Measurements from ENCODE around the gene SLC1A2. TPM values are rescaled to one million over a fixed set of nuclear protein-coding genes. Genes with fewer than 3 reads are reported as not detected.

SLC1A2 gene
- total and polyA plus RNA-seq, 3 donors from 2014 or later = 0.74 to 7.5 (median 1.1) TPM

- no peaks in the 10 kb centered on the region for H3K9me3 ChIP-seq
- TF ChIP-seq POLR2A (IDR thresholded peaks at IDR 0.05) = no peak
- no peak for TF ChIP-seq CTCF (IDR thresholded peaks at IDR 0.05)
- no peaks in the 10 kb centered on the region for H3K36me3 ChIP-seq (ENCODE audit: low read depth, missing control alignments)
- no peak overlapping the region for H3K4me3 ChIP-seq
- DNase-seq = no peak
- intact Hi-C loops (cut with DNase I; ENCODE audit: low total_unique reads) = no loop called here
- no peaks in the 10 kb centered on the region for H3K4me1 ChIP-seq
- WGBS, 2 donors = 100% methylated on average over 1 of the region's 1 CpG
- H3K27me3 ChIP-seq = no peaks in the 10 kb centered on the region
- no peak overlapping the region for H3K27ac ChIP-seq
Observed at GRCh38 chr11:35313760-35314153, 105.6 kb downstream of the SLC1A2 start.

- Histone ChIP-seq H3K4me1 (no peaks in the 10 kb centered on the region), H3K36me3 (ENCODE audit: low read depth, missing control alignments) (no peaks in the 10 kb centered on the region), H3K4me3 (no peak overlapping the region), H3K9me3 (no peaks in the 10 kb centered on the region), H3K27me3 (no peaks in the 10 kb centered on the region), H3K27ac (no peak overlapping the region)
- 78 to 80% methylated on average over 7 of the region's 7 CpGs for WGBS, 2 donors
- no peak for DNase-seq
- no peak for TF ChIP-seq CTCF (IDR thresholded peaks at IDR 0.05)
- TF ChIP-seq POLR2A (IDR thresholded peaks at IDR 0.05) = no peak
- intact Hi-C loops (cut with DNase I; ENCODE audit: low total_unique reads) = no loop called here
Observed at GRCh38 chr11:35313066-35313759, 106.1 kb downstream of the SLC1A2 start.

- H3K27me3 ChIP-seq = no peaks in the 10 kb centered on the region
- intact Hi-C loops (cut with DNase I; ENCODE audit: low total_unique reads) = no loop called here
- H3K27ac ChIP-seq = no peak overlapping the region
- no peaks in the 10 kb centered on the region for H3K4me1 ChIP-seq
- 93 to 95% methylated on average over 3 of the region's 3 CpGs for WGBS, 2 donors
- H3K4me3 ChIP-seq = no peak overlapping the region
- H3K9me3 ChIP-seq = no peaks in the 10 kb centered on the region
- TF ChIP-seq POLR2A (IDR thresholded peaks at IDR 0.05) (no peak), CTCF (IDR thresholded peaks at IDR 0.05) (no peak)
- no peak for DNase-seq
- H3K36me3 ChIP-seq (ENCODE audit: low read depth, missing control alignments) = no peaks in the 10 kb centered on the region
Observed at GRCh38 chr11:35311331-35311730, 108.0 kb downstream of the SLC1A2 start.

GRCh38 chr11:35308157-35308556 lies 111.2 kb downstream of the SLC1A2 start:
- DNase-seq = no peak
- intact Hi-C loops (cut with DNase I; ENCODE audit: low total_unique reads) = no loop called here
- H3K4me1 ChIP-seq = no peaks in the 10 kb centered on the region
- no peaks in the 10 kb centered on the region for H3K36me3 ChIP-seq (ENCODE audit: low read depth, missing control alignments)
- H3K4me3 ChIP-seq = no peak overlapping the region
- no peaks in the 10 kb centered on the region for H3K27me3 ChIP-seq
- 83 to 84% methylated on average over 9 of the region's 9 CpGs for WGBS, 2 donors
- H3K27ac ChIP-seq = no peak overlapping the region
- no peak for TF ChIP-seq POLR2A (IDR thresholded peaks at IDR 0.05)
- TF ChIP-seq CTCF (IDR thresholded peaks at IDR 0.05) = no peak
- no peaks in the 10 kb centered on the region for H3K9me3 ChIP-seq

GRCh38 chr11:35307221-35307621 lies 112.1 kb downstream of the SLC1A2 start:
- no peak overlapping the region for H3K4me3 ChIP-seq
- H3K36me3 ChIP-seq (ENCODE audit: low read depth, missing control alignments) = no peaks in the 10 kb centered on the region
- TF ChIP-seq CTCF (IDR thresholded peaks at IDR 0.05) (no peak), POLR2A (IDR thresholded peaks at IDR 0.05) (no peak)
- DNase-seq = no peak
- no peaks in the 10 kb centered on the region for H3K27me3 ChIP-seq
- 98 to 100% methylated on average over 4 of the region's 4 CpGs for WGBS, 2 donors
- H3K27ac ChIP-seq = no peak overlapping the region
- no peaks in the 10 kb centered on the region for H3K4me1 ChIP-seq
- intact Hi-C loops (cut with DNase I; ENCODE audit: low total_unique reads) = no loop called here
- H3K9me3 ChIP-seq = no peaks in the 10 kb centered on the region
